GM18502 (cell line): Measurements from ENCODE around the gene HS3ST4.

Source experiments
- ATAC-seq: cut with Tn5 transposase; IDR thresholded peaks from one replicate; pipeline ENCODE4 v1.9.1; 2021; ENCODE audit warnings: mild to moderate bottlenecking; ENCODE audit not compliant: unreplicated experiment, poor library complexity

HS3ST4 gene

GRCh38 chr16:25877103-25877502, 185.3 kb downstream of the HS3ST4 start:
- ATAC-seq = no peak

- no peak for ATAC-seq
Observed at GRCh38 chr16:25886598-25886997, 194.8 kb downstream of the HS3ST4 start.

- ATAC-seq = no peak
Observed at GRCh38 chr16:25888868-25889267, 197.1 kb downstream of the HS3ST4 start.

- ATAC-seq = no peak
Observed at GRCh38 chr16:25893332-25893731, 201.6 kb downstream of the HS3ST4 start.

- ATAC-seq = no peak
Observed at GRCh38 chr16:25894093-25894492, 202.3 kb downstream of the HS3ST4 start.

- no peak for ATAC-seq
Observed at GRCh38 chr16:25895380-25895779, 203.6 kb downstream of the HS3ST4 start.

GRCh38 chr16:25896411-25896810, 204.7 kb downstream of the HS3ST4 start:
- no peak for ATAC-seq

- ATAC-seq = no peak
Observed at GRCh38 chr16:25897702-25898101, 205.9 kb downstream of the HS3ST4 start.

- no peak for ATAC-seq
Observed at GRCh38 chr16:25905810-25906209, 214.1 kb downstream of the HS3ST4 start.

- no peak for ATAC-seq
Observed at GRCh38 chr16:25910971-25911370, 219.2 kb downstream of the HS3ST4 start.

- no peak for ATAC-seq
Observed at GRCh38 chr16:25912321-25912720, 220.6 kb downstream of the HS3ST4 start.

- ATAC-seq = no peak
Observed at GRCh38 chr16:25914357-25914962, 222.7 kb downstream of the HS3ST4 start.

- ATAC-seq = no peak
Observed at GRCh38 chr16:25916037-25916436, 224.3 kb downstream of the HS3ST4 start.

GRCh38 chr16:25922438-25922837, 230.7 kb downstream of the HS3ST4 start:
- ATAC-seq = no peak

- no peak for ATAC-seq
Observed at GRCh38 chr16:25925421-25925820, 233.7 kb downstream of the HS3ST4 start.

GRCh38 chr16:25931473-25932035, 239.8 kb downstream of the HS3ST4 start:
- ATAC-seq = no peak

- no peak for ATAC-seq
Observed at GRCh38 chr16:25941800-25942499, 250.2 kb downstream of the HS3ST4 start.

- no peak for ATAC-seq
Observed at GRCh38 chr16:25950586-25951281, 259.0 kb downstream of the HS3ST4 start.

GRCh38 chr16:25951999-25952398, 260.2 kb downstream of the HS3ST4 start:
- no peak for ATAC-seq

GRCh38 chr16:25952983-25953382, 261.2 kb downstream of the HS3ST4 start:
- ATAC-seq = no peak

- no peak for ATAC-seq
Observed at GRCh38 chr16:25957707-25958106, 265.9 kb downstream of the HS3ST4 start.
